ENCODE data around the gene DESI2.
"Not testable (repeated sequence)": the region's sequence is repeated elsewhere in the genome, so short reads cannot be mapped to it uniquely, and the experiment has no call there.

Gene DESI2

DNA sequence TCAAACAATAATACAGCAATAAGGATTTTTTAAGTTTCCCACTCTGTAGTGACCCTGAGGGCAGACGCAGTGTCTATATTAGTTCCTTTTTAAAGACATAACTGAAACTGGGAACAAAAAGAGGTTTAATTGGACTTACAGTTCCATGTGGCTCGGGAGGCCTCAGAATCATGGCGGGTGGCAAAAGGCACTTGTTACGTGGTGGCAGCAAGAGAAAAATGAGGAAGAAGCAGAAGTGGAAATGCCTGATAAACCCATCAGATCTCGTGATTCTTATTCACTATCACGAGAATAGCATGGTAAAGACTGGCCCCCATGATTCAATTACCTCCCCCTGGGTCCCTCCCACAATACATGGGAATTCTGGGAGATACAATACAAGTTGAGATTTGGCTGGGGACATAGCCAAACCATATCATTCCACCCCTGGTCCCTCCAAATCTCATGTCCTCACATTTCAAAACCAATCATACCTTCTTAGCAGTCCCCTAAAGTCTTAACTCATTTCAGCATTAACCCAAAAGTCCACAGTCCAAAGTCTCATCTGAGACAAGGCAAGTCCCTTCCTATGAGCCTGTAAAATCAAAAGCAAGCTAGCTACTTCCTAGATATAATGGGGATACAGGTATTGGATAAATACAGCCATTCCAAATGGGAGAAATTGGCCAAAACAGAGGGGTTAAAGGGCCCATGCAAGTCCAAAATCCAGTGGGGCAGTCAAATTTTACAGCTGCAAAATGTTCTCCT lies 13.9 kb downstream of the DESI2 start:
- DNase-seq; H3K4me1 ChIP-seq (ENCODE audit: control insufficient read depth, insufficient read depth, low read length, poor library complexity, severe bottlenecking); H3K4me3 ChIP-seq (ENCODE audit: insufficient read depth, low read depth, low read length, poor library complexity, severe bottlenecking); H3K27me3 ChIP-seq (replicated peaks; ENCODE audit: control insufficient read depth, insufficient read depth, low read length, poor library complexity, severe bottlenecking); H3K27ac ChIP-seq (ENCODE audit: insufficient read depth, low read length, poor library complexity, severe bottlenecking); H3K9me3 ChIP-seq (ENCODE audit: control insufficient read depth, low read length); H3K36me3 ChIP-seq (ENCODE audit: control insufficient read depth, insufficient read depth, low read length): not testable (repeated sequence)

DNA sequence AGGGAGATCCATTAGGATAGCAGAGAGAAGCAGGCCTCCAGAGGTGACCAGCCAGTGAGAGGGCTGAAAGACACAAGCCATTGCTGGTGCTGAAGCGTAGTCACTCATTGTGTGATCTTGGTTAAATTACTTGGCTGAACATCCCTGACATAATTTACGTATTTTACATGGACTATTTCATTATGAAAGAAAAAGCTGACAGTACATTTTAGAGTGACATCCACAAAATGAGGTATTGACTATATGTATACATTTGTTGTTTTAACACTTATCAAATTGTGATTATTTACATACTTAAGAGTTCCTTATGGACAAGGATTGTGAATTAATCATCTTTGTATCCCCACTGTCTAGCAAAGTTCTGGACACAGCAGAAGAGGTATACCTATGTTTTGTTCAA lies 14.9 kb downstream of the DESI2 start:
- no peak for DNase-seq
- Histone ChIP-seq H3K36me3 (ENCODE audit: control insufficient read depth, insufficient read depth, low read length) (no peaks in the 10 kb centered on the region), H3K4me3 (ENCODE audit: insufficient read depth, low read depth, low read length, poor library complexity, severe bottlenecking) (no peak overlapping the region), H3K27ac (ENCODE audit: insufficient read depth, low read length, poor library complexity, severe bottlenecking) (no peak overlapping the region), H3K9me3 (ENCODE audit: control insufficient read depth, low read length) (no peaks in the 10 kb centered on the region), H3K4me1 (ENCODE audit: control insufficient read depth, insufficient read depth, low read length, poor library complexity, severe bottlenecking) (peaks cover 2% of the 10 kb centered on the region), H3K27me3 (replicated peaks; ENCODE audit: control insufficient read depth, insufficient read depth, low read length, poor library complexity, severe bottlenecking) (no peaks in the 10 kb centered on the region)

DNA sequence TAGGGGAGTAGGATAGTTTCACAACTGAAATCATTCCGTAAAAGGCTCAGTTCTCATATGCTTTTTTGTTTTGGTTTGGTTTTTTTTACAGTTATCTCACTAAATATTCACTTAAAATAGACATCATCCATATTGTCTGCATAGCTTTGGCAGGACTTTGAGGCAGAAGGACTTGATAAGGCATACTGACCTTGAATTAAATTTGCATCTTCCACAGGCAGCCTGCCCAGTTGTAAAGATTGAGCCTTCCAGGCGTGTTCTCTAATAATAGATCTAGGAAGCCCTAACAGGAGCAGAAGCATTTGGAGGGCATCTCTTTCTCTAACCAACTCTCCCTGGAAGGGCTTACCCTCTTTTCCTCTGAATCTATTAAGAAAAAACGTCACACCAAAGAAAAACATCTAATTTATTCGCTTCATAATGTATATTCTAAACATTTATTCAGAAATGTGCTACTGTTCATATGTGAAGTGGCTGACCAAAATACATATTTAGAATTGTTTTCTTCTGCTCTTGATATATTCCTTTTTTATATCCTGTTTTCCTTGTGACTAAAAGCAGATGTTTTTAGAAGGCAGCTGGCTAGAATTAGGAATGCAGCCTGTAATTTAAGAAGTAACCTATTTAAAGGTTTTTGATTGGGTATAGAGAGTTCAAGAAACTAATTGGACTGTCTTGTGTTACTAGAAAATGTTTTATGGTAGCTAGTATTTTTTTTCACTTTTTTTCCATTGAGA lies 20.2 kb downstream of the DESI2 start:
- Histone ChIP-seq H3K9me3 (ENCODE audit: control insufficient read depth, low read length) (no peaks in the 10 kb centered on the region), H3K4me3 (ENCODE audit: insufficient read depth, low read depth, low read length, poor library complexity, severe bottlenecking) (no peak overlapping the region), H3K36me3 (ENCODE audit: control insufficient read depth, insufficient read depth, low read length) (no peaks in the 10 kb centered on the region), H3K27ac (ENCODE audit: insufficient read depth, low read length, poor library complexity, severe bottlenecking) (no peak overlapping the region), H3K27me3 (replicated peaks; ENCODE audit: control insufficient read depth, insufficient read depth, low read length, poor library complexity, severe bottlenecking) (no peaks in the 10 kb centered on the region), H3K4me1 (ENCODE audit: control insufficient read depth, insufficient read depth, low read length, poor library complexity, severe bottlenecking) (peaks cover 3% of the 10 kb centered on the region)
- DNase-seq, result no peak

DNA sequence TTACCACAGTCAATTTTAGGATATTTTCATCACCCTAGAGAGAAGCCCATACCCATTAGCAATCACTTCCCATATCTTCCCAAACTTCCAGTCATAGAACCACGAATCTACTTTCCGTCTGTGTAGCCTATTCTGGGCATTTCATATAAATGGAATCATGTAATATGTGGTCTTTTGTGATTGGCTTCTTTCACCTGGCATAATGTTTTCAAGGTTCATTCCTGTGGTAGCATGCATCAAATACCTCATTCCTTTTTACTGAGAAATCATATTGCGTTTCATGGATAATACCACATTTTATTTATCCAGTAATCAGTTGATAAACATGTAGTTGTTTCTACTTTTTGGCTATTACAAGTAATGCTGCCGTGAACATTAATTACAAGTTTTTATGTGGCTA lies 21.5 kb downstream of the DESI2 start:
- no peaks in the 10 kb centered on the region for H3K27me3 ChIP-seq (replicated peaks; ENCODE audit: control insufficient read depth, insufficient read depth, low read length, poor library complexity, severe bottlenecking)
- H3K4me3 ChIP-seq (ENCODE audit: insufficient read depth, low read depth, low read length, poor library complexity, severe bottlenecking), result no peak overlapping the region
- H3K9me3 ChIP-seq (ENCODE audit: control insufficient read depth, low read length), result no peaks in the 10 kb centered on the region
- no peak for DNase-seq
- H3K4me1 ChIP-seq (ENCODE audit: control insufficient read depth, insufficient read depth, low read length, poor library complexity, severe bottlenecking), result peaks cover 3% of the 10 kb centered on the region
- no peaks in the 10 kb centered on the region for H3K36me3 ChIP-seq (ENCODE audit: control insufficient read depth, insufficient read depth, low read length)
- no peak overlapping the region for H3K27ac ChIP-seq (ENCODE audit: insufficient read depth, low read length, poor library complexity, severe bottlenecking)

DNA sequence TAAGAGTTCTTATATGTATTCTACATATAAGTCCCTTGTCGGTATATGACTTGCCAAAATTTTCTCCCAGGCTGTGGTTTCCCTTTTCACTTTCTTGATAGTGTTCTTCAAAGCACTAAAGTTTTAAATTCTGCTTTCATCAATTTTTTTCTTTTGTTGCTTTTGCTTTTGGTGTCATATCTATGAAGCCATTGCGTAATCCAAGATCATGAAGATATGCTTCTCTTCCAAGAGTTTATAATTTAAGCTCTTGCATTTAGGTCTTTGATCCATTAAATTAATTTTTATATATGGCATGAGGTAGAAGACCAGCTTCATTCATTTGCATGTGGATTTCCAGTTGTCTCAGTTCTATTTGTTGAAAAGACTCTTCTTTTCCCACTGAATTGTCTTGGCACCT lies 22.2 kb downstream of the DESI2 start:
- no peak overlapping the region for H3K4me3 ChIP-seq (ENCODE audit: insufficient read depth, low read depth, low read length, poor library complexity, severe bottlenecking)
- DNase-seq, result no peak
- no peaks in the 10 kb centered on the region for H3K9me3 ChIP-seq (ENCODE audit: control insufficient read depth, low read length)
- H3K4me1 ChIP-seq (ENCODE audit: control insufficient read depth, insufficient read depth, low read length, poor library complexity, severe bottlenecking), result peaks cover 3% of the 10 kb centered on the region
- no peak overlapping the region for H3K27ac ChIP-seq (ENCODE audit: insufficient read depth, low read length, poor library complexity, severe bottlenecking)
- H3K27me3 ChIP-seq (replicated peaks; ENCODE audit: control insufficient read depth, insufficient read depth, low read length, poor library complexity, severe bottlenecking), result no peaks in the 10 kb centered on the region
- no peaks in the 10 kb centered on the region for H3K36me3 ChIP-seq (ENCODE audit: control insufficient read depth, insufficient read depth, low read length)

DNA sequence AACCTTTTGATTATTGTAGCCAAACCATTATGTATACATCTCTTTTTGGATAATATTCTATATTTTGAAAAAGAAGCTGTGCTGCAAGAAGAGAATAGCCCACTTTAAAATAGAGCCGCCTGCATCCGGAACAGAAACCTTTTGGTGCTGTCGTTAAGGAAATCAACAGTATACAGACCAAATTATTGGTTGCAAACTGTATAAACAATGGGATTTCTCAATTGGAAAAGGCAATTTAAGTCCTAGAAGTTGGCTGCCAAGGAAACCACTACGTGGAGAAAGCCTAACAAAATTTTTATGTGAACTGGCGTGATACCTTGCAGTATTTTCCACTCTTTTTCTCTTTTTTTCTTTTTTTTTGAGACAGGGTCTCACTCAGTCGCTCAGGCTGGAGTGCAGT lies 25.8 kb downstream of the DESI2 start:
- Histone ChIP-seq H3K4me1 (ENCODE audit: control insufficient read depth, insufficient read depth, low read length, poor library complexity, severe bottlenecking) (peaks cover 3% of the 10 kb centered on the region), H3K27ac (ENCODE audit: insufficient read depth, low read length, poor library complexity, severe bottlenecking) (no peak overlapping the region), H3K36me3 (ENCODE audit: control insufficient read depth, insufficient read depth, low read length) (no peaks in the 10 kb centered on the region), H3K27me3 (replicated peaks; ENCODE audit: control insufficient read depth, insufficient read depth, low read length, poor library complexity, severe bottlenecking) (no peaks in the 10 kb centered on the region), H3K9me3 (ENCODE audit: control insufficient read depth, low read length) (no peaks in the 10 kb centered on the region), H3K4me3 (ENCODE audit: insufficient read depth, low read depth, low read length, poor library complexity, severe bottlenecking) (no peak overlapping the region)
- DNase-seq, result no peak

- Histone ChIP-seq H3K27me3 (replicated peaks; ENCODE audit: control insufficient read depth, insufficient read depth, low read length, poor library complexity, severe bottlenecking) (no peaks in the 10 kb centered on the region), H3K9me3 (ENCODE audit: control insufficient read depth, low read length) (no peaks in the 10 kb centered on the region), H3K4me3 (ENCODE audit: insufficient read depth, low read depth, low read length, poor library complexity, severe bottlenecking) (no peak overlapping the region), H3K4me1 (ENCODE audit: control insufficient read depth, insufficient read depth, low read length, poor library complexity, severe bottlenecking) (no peaks in the 10 kb centered on the region), H3K36me3 (ENCODE audit: control insufficient read depth, insufficient read depth, low read length) (no peaks in the 10 kb centered on the region), H3K27ac (ENCODE audit: insufficient read depth, low read length, poor library complexity, severe bottlenecking) (no peak overlapping the region)
- no peak for DNase-seq
These were observed 27.7 kb downstream of the DESI2 start for GRCh38 chr1:244680667-244681066.

DNA sequence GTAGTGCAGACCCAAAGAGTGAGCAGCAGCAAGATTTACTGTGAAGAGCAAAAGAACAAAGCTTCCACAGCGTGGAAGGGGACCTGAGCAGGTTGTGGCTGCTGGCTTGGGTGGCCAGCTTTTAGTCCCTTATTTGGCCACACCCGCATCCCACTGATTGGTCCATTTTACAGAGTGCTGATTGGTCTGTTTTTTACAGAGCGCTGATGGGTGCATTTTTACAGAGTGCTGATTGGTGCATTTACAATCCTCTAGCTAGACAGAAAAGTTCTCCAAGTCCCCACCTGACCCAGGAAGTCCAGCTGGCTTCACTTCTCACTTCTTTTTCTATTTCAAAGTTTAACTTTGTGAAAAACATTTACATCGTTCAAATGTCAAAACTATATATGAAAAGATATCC lies 29.2 kb downstream of the DESI2 start:
- not testable (repeated sequence) for DNase-seq; H3K27me3 ChIP-seq (replicated peaks; ENCODE audit: control insufficient read depth, insufficient read depth, low read length, poor library complexity, severe bottlenecking); H3K36me3 ChIP-seq (ENCODE audit: control insufficient read depth, insufficient read depth, low read length); H3K4me1 ChIP-seq (ENCODE audit: control insufficient read depth, insufficient read depth, low read length, poor library complexity, severe bottlenecking); H3K4me3 ChIP-seq (ENCODE audit: insufficient read depth, low read depth, low read length, poor library complexity, severe bottlenecking); H3K9me3 ChIP-seq (ENCODE audit: control insufficient read depth, low read length); H3K27ac ChIP-seq (ENCODE audit: insufficient read depth, low read length, poor library complexity, severe bottlenecking)

DNA sequence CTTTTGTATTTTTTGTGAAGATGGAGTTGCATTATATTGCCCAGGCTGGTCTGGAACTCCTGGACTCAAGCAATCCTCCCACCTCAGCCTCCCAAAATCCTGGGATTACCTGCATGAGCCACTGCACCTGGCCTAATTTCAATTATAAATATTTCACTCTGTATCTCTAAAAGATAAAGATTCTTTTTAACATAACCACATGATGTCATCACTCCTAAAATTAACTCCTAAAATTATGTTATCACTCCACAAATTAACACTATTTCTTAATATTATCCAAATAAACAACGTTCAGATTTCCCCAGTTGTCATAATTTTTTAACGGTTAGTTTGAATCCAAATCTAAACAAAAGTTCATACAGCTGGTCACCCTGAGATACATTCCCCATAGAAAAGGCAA lies 43.0 kb downstream of the DESI2 start:
- DNase-seq, result no peak
- H3K4me1 ChIP-seq (ENCODE audit: control insufficient read depth, insufficient read depth, low read length, poor library complexity, severe bottlenecking), result no peaks in the 10 kb centered on the region
- peaks cover 41% of the 10 kb centered on the region for H3K36me3 ChIP-seq (ENCODE audit: control insufficient read depth, insufficient read depth, low read length)
- no peaks in the 10 kb centered on the region for H3K9me3 ChIP-seq (ENCODE audit: control insufficient read depth, low read length)
- H3K27ac ChIP-seq (ENCODE audit: insufficient read depth, low read length, poor library complexity, severe bottlenecking), result no peak overlapping the region
- no peaks in the 10 kb centered on the region for H3K27me3 ChIP-seq (replicated peaks; ENCODE audit: control insufficient read depth, insufficient read depth, low read length, poor library complexity, severe bottlenecking)
- H3K4me3 ChIP-seq (ENCODE audit: insufficient read depth, low read depth, low read length, poor library complexity, severe bottlenecking), result no peak overlapping the region

DNA sequence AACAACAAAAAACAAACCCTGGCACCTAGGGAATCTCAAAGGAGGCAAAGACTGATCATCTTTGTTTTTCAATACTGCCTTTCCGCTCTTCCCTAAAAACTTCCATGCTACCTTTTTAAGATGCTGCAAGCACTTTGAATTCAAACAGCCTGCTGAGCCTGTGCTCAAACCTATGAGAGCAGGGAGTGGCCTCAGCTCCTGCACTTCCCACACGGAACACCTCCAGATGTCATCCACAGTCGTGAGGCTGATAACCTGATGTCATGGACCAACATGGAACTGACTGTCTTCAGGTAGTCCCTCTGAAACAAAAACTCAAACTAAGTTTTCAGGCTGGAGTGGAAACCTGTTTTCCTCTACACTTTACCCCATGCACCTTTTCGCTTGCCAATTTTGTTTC lies 46.8 kb downstream of the DESI2 start:
- H3K27ac ChIP-seq (ENCODE audit: insufficient read depth, low read length, poor library complexity, severe bottlenecking), result no peak overlapping the region
- peaks cover 18% of the 10 kb centered on the region for H3K36me3 ChIP-seq (ENCODE audit: control insufficient read depth, insufficient read depth, low read length)
- H3K27me3 ChIP-seq (replicated peaks; ENCODE audit: control insufficient read depth, insufficient read depth, low read length, poor library complexity, severe bottlenecking), result no peaks in the 10 kb centered on the region
- DNase-seq, result no peak
- H3K4me3 ChIP-seq (ENCODE audit: insufficient read depth, low read depth, low read length, poor library complexity, severe bottlenecking), result no peak overlapping the region
- H3K9me3 ChIP-seq (ENCODE audit: control insufficient read depth, low read length), result no peaks in the 10 kb centered on the region
- H3K4me1 ChIP-seq (ENCODE audit: control insufficient read depth, insufficient read depth, low read length, poor library complexity, severe bottlenecking), result no peaks in the 10 kb centered on the region
